Measurements from ENCODE around the gene FRMD4B. TPM values are rescaled to one million over a fixed set of nuclear protein-coding genes. Genes with fewer than 3 reads are reported as not detected.

The FRMD4B gene
- total RNA-seq, 6 experiments from 2014 or later: 0.03 to 0.12 (median 0.07) TPM; not detected in 1

- H3K27me3 Mint-ChIP-seq (ENCODE audit: insufficient read depth): peaks cover 34% of the 10 kb centered on the region
- H3K9me3 Mint-ChIP-seq: no peaks in the 10 kb centered on the region
- no peak overlapping the region for H3K4me3 Mint-ChIP-seq
- no peak for DNase-seq
- TF ChIP-seq CTCF (IDR thresholded peaks at IDR 0.05): no peak
- H3K27ac Mint-ChIP-seq: no peak overlapping the region
- H3K4me1 Mint-ChIP-seq (ENCODE audit: low read depth): no peaks in the 10 kb centered on the region
- H3K36me3 Mint-ChIP-seq (ENCODE audit: low read depth): no peaks in the 10 kb centered on the region
Observed at GRCh38 chr3:69389520-69390248, 3.8 kb upstream of the FRMD4B start.

GRCh38 chr3:69388241-69388640, 2.4 kb upstream of the FRMD4B start:
- Mint-ChIP-seq H3K4me3 (no peak overlapping the region), H3K9me3 (no peaks in the 10 kb centered on the region), H3K4me1 (ENCODE audit: low read depth) (no peaks in the 10 kb centered on the region), H3K27ac (no peak overlapping the region), H3K36me3 (ENCODE audit: low read depth) (no peaks in the 10 kb centered on the region), H3K27me3 (ENCODE audit: insufficient read depth) (peaks cover 34% of the 10 kb centered on the region)
- no peak for TF ChIP-seq CTCF (IDR thresholded peaks at IDR 0.05)
- no peak for DNase-seq

- H3K9me3 Mint-ChIP-seq: no peaks in the 10 kb centered on the region
- H3K27ac Mint-ChIP-seq: no peak overlapping the region
- peaks cover 33% of the 10 kb centered on the region for H3K27me3 Mint-ChIP-seq (ENCODE audit: insufficient read depth)
- no peak for DNase-seq
- H3K4me3 Mint-ChIP-seq: peak overlapping the region; percentile 14; the same call in 1 of the 2 replicates
- H3K4me1 Mint-ChIP-seq (ENCODE audit: low read depth): no peaks in the 10 kb centered on the region
- TF ChIP-seq CTCF (IDR thresholded peaks at IDR 0.05): no peak
- no peaks in the 10 kb centered on the region for H3K36me3 Mint-ChIP-seq (ENCODE audit: low read depth)
Observed at GRCh38 chr3:69386556-69387385, 883 bp upstream of the FRMD4B start.

- Mint-ChIP-seq H3K9me3 (no peaks in the 10 kb centered on the region), H3K4me1 (ENCODE audit: low read depth) (no peaks in the 10 kb centered on the region), H3K27ac (no peak overlapping the region), H3K27me3 (ENCODE audit: insufficient read depth) (peaks cover 28% of the 10 kb centered on the region), H3K4me3 (no peak overlapping the region), H3K36me3 (ENCODE audit: low read depth) (no peaks in the 10 kb centered on the region)
- DNase-seq: no peak
- no peak for TF ChIP-seq CTCF (IDR thresholded peaks at IDR 0.05)
Observed at GRCh38 chr3:69385123-69385722, 665 bp downstream of the FRMD4B start.

GRCh38 chr3:69384326-69384725, 1.6 kb downstream of the FRMD4B start:
- no peaks in the 10 kb centered on the region for H3K9me3 Mint-ChIP-seq
- peaks cover 26% of the 10 kb centered on the region for H3K27me3 Mint-ChIP-seq (ENCODE audit: insufficient read depth)
- H3K4me3 Mint-ChIP-seq: no peak overlapping the region
- no peaks in the 10 kb centered on the region for H3K36me3 Mint-ChIP-seq (ENCODE audit: low read depth)
- H3K27ac Mint-ChIP-seq: no peak overlapping the region
- TF ChIP-seq CTCF (IDR thresholded peaks at IDR 0.05): no peak
- DNase-seq: no peak
- no peaks in the 10 kb centered on the region for H3K4me1 Mint-ChIP-seq (ENCODE audit: low read depth)
